Stimulated activated CD4-positive, alpha-beta T cell treated with anti-CD3 and anti-CD28 coated beads, TNF-alpha, amount 100 ng/mL, for 24 hours (primary cell): ENCODE data around the gene TLE3.
"Not testable (repeated sequence)": the region's sequence is repeated elsewhere in the genome, so short reads cannot be mapped to it uniquely, and the experiment has no call there.

Experiments used
- DNase-seq, 3 experiments: peaks; one replicate each; pipeline ENCODE4 v3.0.0-alpha.2; 2020; ENCODE audit warnings: low read depth in 3 of 3

The TLE3 gene

GRCh38 chr15:70097321-70098152 lies at the start of gene TLE3:
Gene TLE3 (minus strand): TSS chr15:70097917. CDS start chr15:70096798, 1,119 bp downstream.
- DNase-seq, result peak; percentile 95 to 97 (median 97)

GRCh38 chr15:70147178-70147760 lies 49.6 kb upstream of the TLE3 start:
- DNase-seq, result no peak

- DNase-seq, result no peak
Observed at GRCh38 chr15:70146771-70147170, 49.1 kb upstream of the TLE3 start.

GRCh38 chr15:70146162-70146561 lies 48.4 kb upstream of the TLE3 start:
- DNase-seq, result no peak

- no peak for DNase-seq
Observed at GRCh38 chr15:70145261-70145660, 47.5 kb upstream of the TLE3 start.

- peak in 2 of 3 experiments; percentile 4 to 27 for DNase-seq
Observed at GRCh38 chr15:70142322-70143191, 44.8 kb upstream of the TLE3 start.

- no peak for DNase-seq
Observed at GRCh38 chr15:70142072-70142321, 44.3 kb upstream of the TLE3 start.

- no peak for DNase-seq
Observed at GRCh38 chr15:70141376-70142071, 43.8 kb upstream of the TLE3 start.

- DNase-seq, result peak in 1 of 3 experiments; percentile 18
Observed at GRCh38 chr15:70140543-70141375, 43.0 kb upstream of the TLE3 start.

GRCh38 chr15:70140025-70140542 lies 42.4 kb upstream of the TLE3 start:
- DNase-seq, result no peak

GRCh38 chr15:70137967-70138366 lies 40.2 kb upstream of the TLE3 start:
- no peak for DNase-seq

GRCh38 chr15:70137021-70137420 lies 39.3 kb upstream of the TLE3 start:
- DNase-seq, result not testable (repeated sequence)

GRCh38 chr15:70133781-70134421 lies 36.2 kb upstream of the TLE3 start:
- no peak for DNase-seq

- no peak for DNase-seq
Observed at GRCh38 chr15:70133296-70133695, 35.6 kb upstream of the TLE3 start.

- no peak for DNase-seq
Observed at GRCh38 chr15:70132571-70132970, 34.9 kb upstream of the TLE3 start.

- no peak for DNase-seq
Observed at GRCh38 chr15:70132139-70132538, 34.4 kb upstream of the TLE3 start.

GRCh38 chr15:70128414-70129140 lies 30.9 kb upstream of the TLE3 start:
- no peak for DNase-seq

- DNase-seq, result no peak
Observed at GRCh38 chr15:70127770-70128413, 30.2 kb upstream of the TLE3 start.

GRCh38 chr15:70127288-70127746 lies 29.6 kb upstream of the TLE3 start:
- DNase-seq, result no peak
